Liver (tissue), 9 donors: ENCODE data around the gene PRPF40A. TPM values are rescaled to one million over a fixed set of nuclear protein-coding genes. Genes with fewer than 3 reads are reported as not detected.

Source experiments
- DNase-seq: peaks from one replicate; pipeline ENCODE4 v3.0.0-alpha.2; 2017; ENCODE audit warnings: low spot score
- H3K27ac ChIP-seq, 2 donors: one replicate each; pipeline ENCODE4 v1.7.0; 2013; ENCODE audit warnings: inconsistent platforms in 2 of 2, low read length in 2 of 2, control low read depth in 1 of 2, low read depth in 1 of 2, mild to moderate bottlenecking in 1 of 2
- H3K27me3 ChIP-seq, 4 donors: one replicate each; pipeline versions ENCODE4 v1.6.1 to v1.7.0; 2013; ENCODE audit warnings: low read length in 3 of 4, inconsistent platforms in 1 of 4, mild to moderate bottlenecking in 1 of 4, moderate library complexity in 1 of 4; ENCODE audit not compliant: control insufficient read depth in 4 of 4, insufficient read depth in 4 of 4
- H3K36me3 ChIP-seq, 4 donors: one replicate each; pipeline versions ENCODE4 v1.6.1 to v1.7.0; 2013; ENCODE audit warnings: low read length in 3 of 4, mild to moderate bottlenecking in 3 of 4, low read depth in 1 of 4, moderate library complexity in 1 of 4; ENCODE audit not compliant: control insufficient read depth in 4 of 4, insufficient read depth in 3 of 4
- H3K4me1 ChIP-seq, 4 donors: one replicate each; pipeline versions ENCODE4 v1.6.1 to v1.7.0; 2013; ENCODE audit warnings: low read length in 3 of 4, mild to moderate bottlenecking in 3 of 4, moderate library complexity in 1 of 4; ENCODE audit not compliant: control insufficient read depth in 4 of 4, insufficient read depth in 4 of 4
- H3K4me3 ChIP-seq, 3 donors: one replicate each; pipeline versions ENCODE4 v1.6.1 to v1.7.0; 2013; ENCODE audit warnings: low read length in 3 of 3, control low read depth in 1 of 3, low read depth in 1 of 3, mild to moderate bottlenecking in 1 of 3
- H3K9ac ChIP-seq, 2 donors: one replicate each; pipeline ENCODE4 v1.7.0; 2013; ENCODE audit warnings: low read length in 2 of 2, mild to moderate bottlenecking in 2 of 2, moderate library complexity in 2 of 2, control low read depth in 1 of 2, low read depth in 1 of 2
- H3K9me3 ChIP-seq, 4 donors: one replicate each; pipeline versions ENCODE4 v1.6.1 to v1.7.0; 2013; ENCODE audit warnings: low read length in 3 of 4; ENCODE audit not compliant: control insufficient read depth in 4 of 4
- ATF3 ChIP-seq: IDR thresholded peaks from 2 replicates; pipeline ENCODE4 v1.6.1; 2016; ENCODE audit warnings: antibody characterized with exemption
- CTCF ChIP-seq: fragments of 150-350 bp; IDR thresholded peaks from 2 replicates; pipeline ENCODE4 v1.5.1; 2017; ENCODE audit warnings: improper control_type of control experiment, low read depth, low read length; ENCODE audit not compliant: missing input control
- EGR1 ChIP-seq, 2 donors: IDR thresholded peaks; 2 replicates each; pipeline ENCODE4 v1.6.1; 2016 to 2018; ENCODE audit warnings: antibody characterized with exemption in 2 of 2, low read depth in 2 of 2
- FOXA1 ChIP-seq: IDR thresholded peaks from 2 replicates; pipeline ENCODE4 v1.6.1; 2016; ENCODE audit warnings: antibody characterized with exemption
- FOXA2 ChIP-seq: IDR thresholded peaks from 2 replicates; pipeline ENCODE4 v1.6.1; 2016; ENCODE audit warnings: antibody characterized with exemption
- GABPA ChIP-seq, 2 donors: IDR thresholded peaks in 1 of 2; conservative IDR thresholded peaks in 1 of 2; 2 replicates each; pipeline ENCODE4 v1.6.1; 2016; ENCODE audit warnings: antibody characterized with exemption in 2 of 2, mild to moderate bottlenecking in 1 of 2, moderate library complexity in 1 of 2
- HNF4A ChIP-seq, 2 donors: conservative IDR thresholded peaks; 2 replicates each; pipeline ENCODE4 v1.6.1; 2016; ENCODE audit warnings: antibody characterized with exemption in 2 of 2, mild to moderate bottlenecking in 2 of 2
- HNF4G ChIP-seq: IDR thresholded peaks from 2 replicates; pipeline ENCODE4 v1.6.1; 2016; ENCODE audit warnings: antibody characterized with exemption
- JUND ChIP-seq, 2 donors: IDR thresholded peaks; 2 replicates each; pipeline ENCODE4 v1.6.1; 2016; ENCODE audit warnings: antibody characterized with exemption in 2 of 2
- MAX ChIP-seq: IDR thresholded peaks from 2 replicates; pipeline ENCODE4 v1.6.1; 2016; ENCODE audit warnings: antibody characterized with exemption
- NR2F2 ChIP-seq: IDR thresholded peaks from 2 replicates; pipeline ENCODE4 v1.6.1; 2016; ENCODE audit warnings: antibody characterized with exemption
- RAD21 ChIP-seq, 2 donors: IDR thresholded peaks; 2 replicates each; pipeline ENCODE4 v1.6.1; 2016; ENCODE audit warnings: antibody characterized with exemption in 2 of 2, mild to moderate bottlenecking in 2 of 2
- REST ChIP-seq: IDR thresholded peaks from 2 replicates; pipeline ENCODE4 v1.6.1; 2016; ENCODE audit warnings: antibody characterized with exemption, mild to moderate bottlenecking
- RXRA ChIP-seq, 2 donors: IDR thresholded peaks; 2 replicates each; pipeline ENCODE4 v1.6.1; 2017 to 2018; ENCODE audit warnings: antibody characterized with exemption in 2 of 2, mild to moderate bottlenecking in 1 of 2
- SP1 ChIP-seq: IDR thresholded peaks from 2 replicates; pipeline ENCODE4 v1.6.1; 2018; ENCODE audit warnings: antibody characterized with exemption, mild to moderate bottlenecking
- TAF1 ChIP-seq: conservative IDR thresholded peaks from 2 replicates; pipeline ENCODE4 v1.6.1; 2016; ENCODE audit warnings: antibody characterized with exemption, mild to moderate bottlenecking
- YY1 ChIP-seq: IDR thresholded peaks from 2 replicates; pipeline ENCODE4 v1.6.1; 2016; ENCODE audit warnings: antibody characterized with exemption, mild to moderate bottlenecking
- ZBTB33 ChIP-seq: IDR thresholded peaks from 2 replicates; pipeline ENCODE4 v1.6.1; 2016; ENCODE audit warnings: antibody characterized with exemption
- WGBS: extraction: QIAGEN DNeasy Blood & Tissue Kit; methylation state at CpG from one replicate; pipeline ENCODE4 v1.1.7; 2013; 5-methylcytosine and 5-hydroxymethylcytosine counted together
- polyA plus RNA-seq, 2 donors: library from polyadenylated mRNA; stranded (reverse) in 1 of 2; unstranded in 1 of 2; fragments of 200-250 nt in 1 of 2; fragments of >200 nt in 1 of 2; fragmentation: Nextera tagmentation in 1 of 2; extraction: Ambion mirVana in 1 of 2; gene quantifications; one replicate each; pipeline versions ENCODE4 v1.2.1 to v1.2.3, GENCODE V29; 2013 to 2015
- total RNA-seq, 2 donors: library from RNA; depleted of rRNA; stranded (reverse); fragments of >200 nt; gene quantifications; one replicate each; pipeline ENCODE4 v1.2.3, GENCODE V29; 2014
- donor health status: healthy.
- donor health status: healthy.
- donor health status: healthy.
- donor health status: healthy.
- donor health status: healthy.

Gene PRPF40A
- total and polyA plus RNA-seq, 4 donors: 18.8 to 58.1 (median 53.7) TPM

DNA sequence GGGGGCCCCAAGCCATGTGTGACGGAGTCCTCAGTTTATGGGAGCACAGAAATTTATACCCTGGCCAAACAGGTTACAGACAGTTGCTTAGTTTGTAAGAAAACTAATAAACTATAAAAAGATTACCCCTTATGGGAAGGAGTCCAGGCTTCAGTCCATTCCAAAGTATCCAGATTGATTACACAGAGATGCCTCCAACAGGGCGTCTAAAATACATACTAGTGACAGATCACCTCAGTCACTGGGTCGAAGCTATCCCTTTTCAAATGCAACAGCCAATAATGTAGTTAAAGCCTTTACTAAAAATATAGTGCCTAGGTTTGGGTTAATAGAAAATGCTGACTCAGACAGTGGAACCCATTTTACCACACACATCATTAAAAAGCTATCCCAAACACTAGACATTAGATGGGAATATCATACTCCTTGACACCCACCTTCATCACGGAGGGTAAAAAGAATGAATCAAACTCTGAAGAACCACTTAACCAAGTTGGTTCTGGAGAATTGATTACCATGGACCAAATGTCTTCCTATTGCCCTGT lies 10.7 kb downstream of the PRPF40A start:
- H3K27ac ChIP-seq: no peak overlapping the region
- H3K27me3 ChIP-seq: no peaks in the 10 kb centered on the region
- whole genome bisulfite sequencing: 92% methylated on average over 4 of the region's 4 CpGs
- no peaks in the 10 kb centered on the region for H3K9me3 ChIP-seq
- H3K9ac ChIP-seq: no peak overlapping the region
- H3K36me3 ChIP-seq: peaks cover 5 to 13% (median 7%) of the 10 kb centered on the region in 4 donors
- no peaks in the 10 kb centered on the region for H3K4me1 ChIP-seq
- no peak for TF ChIP-seq FOXA1
- no peak for DNase-seq
- no peak overlapping the region for H3K4me3 ChIP-seq

- no peaks in the 10 kb centered on the region for H3K4me1 ChIP-seq
- peaks cover 0 to 6% (median 0%) of the 10 kb centered on the region in 4 donors for H3K36me3 ChIP-seq
- H3K27me3 ChIP-seq: no peaks in the 10 kb centered on the region
- no peak overlapping the region for H3K27ac ChIP-seq
- H3K9ac ChIP-seq: no peak overlapping the region
- WGBS: 98% methylated on average over 7 of the region's 7 CpGs
- TF ChIP-seq FOXA1 (no peak), HNF4G (no peak), MAX (no peak), YY1 (no peak), HNF4A (conservative IDR thresholded peaks at IDR 0.05) (no peak), FOXA2 (no peak), GABPA (IDR thresholded peaks at IDR 0.05 in 1 of 2, conservative IDR thresholded peaks at IDR 0.05 in 1 of 2) (no peak), SP1 (no peak), EGR1 (IDR thresholded peaks at IDR 0.05; ENCODE audit: low read depth in 2 of 2) (no peak), JUND (IDR thresholded peaks at IDR 0.05) (no peak), RAD21 (IDR thresholded peaks at IDR 0.05) (no peak), RXRA (IDR thresholded peaks at IDR 0.05) (no peak), ATF3 (no peak), REST (no peak), ZBTB33 (no peak), CTCF (no peak), TAF1 (no peak), NR2F2 (no peak)
- peaks cover 0 to 2% (median under 1%) of the 10 kb centered on the region in 4 donors for H3K9me3 ChIP-seq
- no peak for DNase-seq
- H3K4me3 ChIP-seq: no peak overlapping the region
Measured at GRCh38 chr2:152701198-152701597, 16.1 kb downstream of the PRPF40A start.
